SK-N-SH (cell line): Measurements from ENCODE around the gene BLID. TPM values are rescaled to one million over a fixed set of nuclear protein-coding genes. Genes with fewer than 3 reads are reported as not detected.

Experiments used
- CTCF ChIA-PET: fragments of 300-600, 350-600 bp; formaldehyde crosslinking; extraction: SDS; loops from one replicate; lab custom pipeline; 2021; lab: Yijun Ruan, JAX
- POLR2A ChIA-PET: fragments of 350-600 bp; sonication (Branson Sonifier 250); formaldehyde crosslinking; extraction: SDS; loops from one replicate; lab custom pipeline; 2020; ENCODE audit warnings: antibody characterized with exemption, inconsistent platforms; lab: Yijun Ruan, JAX
- DNase-seq: peaks from one replicate; pipeline ENCODE4 v3.0.0; 2012
- H2AFZ ChIP-seq: fragments of 200-600 bp; sonication (generic); 2 replicates; pipeline ENCODE4 v1.8.1; 2016; ENCODE audit warnings: antibody characterized with exemption, mild to moderate bottlenecking, low read depth
- H3F3A ChIP-seq: fragments of 200-600 bp; sonication (generic); replicated peaks from 2 replicates; pipeline ENCODE3; 2016; ENCODE audit warnings: antibody characterized with exemption, mild to moderate bottlenecking; ENCODE audit not compliant: insufficient read depth
- H3K27ac ChIP-seq, 2 experiments: fragments of 200-500 bp in 1 of 2; fragments of 200-600 bp in 1 of 2; sonication (Bioruptor generic) in 1 of 2; sonication (generic), shearing (Covaris generic) in 1 of 2; 2 replicates each; pipeline versions ENCODE4 v1.5.1 to v1.6.1; 2014 to 2016; ENCODE audit warnings: low read depth in 2 of 2, inconsistent platforms in 1 of 2, low read length in 1 of 2, mild to moderate bottlenecking in 1 of 2, mixed read lengths in 1 of 2
- H3K27me3 ChIP-seq: fragments of 200-600 bp; sonication (generic), shearing (Covaris generic); 2 replicates; pipeline ENCODE4 v1.6.1; 2016; ENCODE audit warnings: mixed run types; ENCODE audit not compliant: insufficient read depth
- H3K36me3 ChIP-seq, 2 experiments: fragments of 200-500 bp in 1 of 2; fragments of 200-600 bp in 1 of 2; sonication (Bioruptor generic) in 1 of 2; sonication (generic) in 1 of 2; replicated peaks in 1 of 2; 2 replicates each; pipeline versions ENCODE3 to v1.5.1; 2014 to 2016; ENCODE audit warnings: low read length in 1 of 2, mild to moderate bottlenecking in 1 of 2; ENCODE audit not compliant: insufficient read depth in 2 of 2, control insufficient read depth in 1 of 2
- H3K4me1 ChIP-seq, 2 experiments: fragments of 200-500 bp in 1 of 2; fragments of 200-600 bp in 1 of 2; sonication (Bioruptor generic) in 1 of 2; sonication (generic), shearing (Covaris generic) in 1 of 2; 2 replicates each; pipeline versions ENCODE4 v1.5.1 to v1.6.1; 2014 to 2016; ENCODE audit warnings: low read depth in 1 of 2, low read length in 1 of 2, mixed run types in 1 of 2; ENCODE audit not compliant: insufficient read depth in 2 of 2, control insufficient read depth in 1 of 2
- H3K4me2 ChIP-seq: fragments of 200-600 bp; sonication (generic), shearing (Covaris generic); 2 replicates; pipeline ENCODE4 v1.6.1; 2017; ENCODE audit warnings: mixed run types
- H3K4me3 ChIP-seq, 2 experiments: fragments of 200-500 bp in 1 of 2; fragments of 200-600 bp in 1 of 2; sonication (Bioruptor generic) in 1 of 2; sonication (generic), shearing (Covaris generic) in 1 of 2; 2 replicates each; pipeline versions ENCODE4 v1.5.1 to v1.8.1; 2014 to 2016; ENCODE audit warnings: low read depth in 2 of 2, inconsistent platforms in 1 of 2, low read length in 1 of 2, mild to moderate bottlenecking in 1 of 2, mixed read lengths in 1 of 2, moderate library complexity in 1 of 2
- H3K79me2 ChIP-seq: fragments of 200-600 bp; sonication (generic); 2 replicates; pipeline ENCODE4 v1.8.1; 2017; ENCODE audit warnings: mild to moderate bottlenecking; ENCODE audit not compliant: insufficient read depth
- H3K9ac ChIP-seq: fragments of 200-600 bp; sonication (generic); 2 replicates; pipeline ENCODE4 v1.6.1; 2017; ENCODE audit warnings: mixed run types
- H3K9me2 ChIP-seq: fragments of 200-600 bp; sonication (generic); 2 replicates; pipeline ENCODE4 v1.6.1; 2017; ENCODE audit warnings: mixed run types
- H3K9me3 ChIP-seq: fragments of 200-600 bp; sonication (generic); 2 replicates; pipeline ENCODE4 v1.6.1; 2017; ENCODE audit warnings: mixed run types, mild to moderate bottlenecking, moderate library complexity
- H4K20me1 ChIP-seq: fragments of 200-600 bp; sonication (generic); 2 replicates; pipeline ENCODE4 v1.6.1; 2017; ENCODE audit warnings: mild to moderate bottlenecking, mixed run types; ENCODE audit not compliant: insufficient read depth
- FOSL2 ChIP-seq: IDR thresholded peaks from 2 replicates; pipeline ENCODE4 v1.4.0; 2012; ENCODE audit warnings: low read depth, mild to moderate bottlenecking, moderate library complexity, borderline replicate concordance
- MEF2A ChIP-seq: IDR thresholded peaks from 2 replicates; pipeline ENCODE4 v1.4.0; 2012; ENCODE audit warnings: low read depth, borderline replicate concordance
- POLR2AphosphoS5 ChIP-seq: IDR thresholded peaks from 2 replicates; pipeline ENCODE4 v1.6.1; 2012; ENCODE audit warnings: low read depth, low read length
- RAD21 ChIP-seq: IDR thresholded peaks from 2 replicates; pipeline ENCODE4 v1.6.1; 2012; ENCODE audit warnings: mild to moderate bottlenecking, low read length
- RFX5 ChIP-seq: IDR thresholded peaks from 2 replicates; pipeline ENCODE4 v1.6.1; 2012; ENCODE audit warnings: mild to moderate bottlenecking, improper control_type of control experiment, low read length
- RXRA ChIP-seq: IDR thresholded peaks from 2 replicates; pipeline ENCODE4 v1.4.0; 2012; ENCODE audit warnings: low read depth, mild to moderate bottlenecking, borderline replicate concordance
- SMC3 ChIP-seq: IDR thresholded peaks from 2 replicates; pipeline ENCODE4 v1.6.1; 2012; ENCODE audit warnings: low read depth, low read length, improper control_type of control experiment
- TEAD4 ChIP-seq: IDR thresholded peaks from 2 replicates; pipeline ENCODE4 v1.4.0; 2012; ENCODE audit warnings: mild to moderate bottlenecking, borderline replicate concordance; ENCODE audit not compliant: insufficient read depth
- YY1 ChIP-seq: IDR thresholded peaks from 2 replicates; pipeline ENCODE4 v1.4.0; 2012; ENCODE audit warnings: low read depth, mild to moderate bottlenecking
- WGBS: methylation state at CpG from one replicate; pipeline ENCODE4 v1.1.6; 2017; ENCODE audit warnings: low lambda C conversion rate; 5-methylcytosine and 5-hydroxymethylcytosine counted together
- polyA plus RNA-seq, 3 experiments: library from polyadenylated mRNA; depleted of rRNA; stranded (reverse); fragments of >200 nt; gene quantifications; 2 replicates each; pipeline ENCODE4 v1.2.3, GENCODE V29; 2012
- TF ChIP-seq, protein P1 (sequence below): fragments of 150-350 bp; IDR thresholded peaks from 2 replicates; pipeline ENCODE4 v1.6.1; 2017; ENCODE audit warnings: antibody characterized with exemption, low read length, low read depth, borderline replicate concordance
- TF ChIP-seq, protein P2 (sequence below): IDR thresholded peaks from 2 replicates; pipeline ENCODE4 v1.4.0; 2012; ENCODE audit warnings: low read depth, borderline replicate concordance
- TF ChIP-seq, protein P3 (sequence below): fragments of 200-600 bp; sonication (generic); IDR thresholded peaks from 2 replicates; pipeline ENCODE4 v1.6.1; 2017; ENCODE audit warnings: antibody characterized with exemption, mild to moderate bottlenecking, moderate library complexity
- TF ChIP-seq, protein P4 (sequence below): IDR thresholded peaks from 2 replicates; pipeline ENCODE4; 2012

BLID gene
- polyA plus RNA-seq, 1 of the 3 experiments (the other 2 are of a cell fraction) = not detected

DNA sequence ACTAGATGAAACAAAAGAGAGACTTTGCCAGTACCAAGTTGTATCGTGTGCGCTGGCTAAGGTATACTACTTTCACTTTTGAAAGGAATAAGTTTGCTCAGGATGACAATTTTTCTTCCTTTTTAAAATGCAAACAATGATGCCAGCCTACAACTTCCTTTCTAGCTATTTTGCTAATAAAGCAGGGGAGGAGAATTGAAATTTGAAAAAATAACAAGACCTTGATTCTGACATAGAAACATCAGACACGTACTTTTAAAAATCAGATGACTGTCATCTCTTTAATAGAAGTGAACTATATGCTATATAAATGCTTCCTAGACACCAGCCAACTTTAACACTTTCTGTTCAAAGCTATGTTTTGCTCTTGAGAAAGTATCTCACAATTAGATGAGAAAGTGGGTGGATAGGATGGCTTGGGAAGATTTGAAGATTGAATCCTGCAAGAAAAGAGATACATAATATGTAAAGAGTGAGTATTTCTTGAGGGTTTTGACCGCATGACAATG, 41.7 kb upstream of the BLID start:
- Histone ChIP-seq H3F3A (peaks cover 63% of the 10 kb centered on the region), H3K9me3 (no peaks in the 10 kb centered on the region), H3K9me2 (no peaks in the 10 kb centered on the region), H3K4me2 (peak overlapping the region; percentile 75), H3K27ac (peak overlapping the region; percentile 50 to 87), H2AFZ (no peak overlapping the region), H3K9ac (peak overlapping the region; percentile 34; the same call in 1 of the 2 replicates), H3K27me3 (no peaks in the 10 kb centered on the region), H4K20me1 (peaks cover 95% of the 10 kb centered on the region), H3K79me2 (peaks cover 100% of the 10 kb centered on the region), H3K4me3 (peak overlapping the region; percentile 26 to 36; a peak in 3 of 4 replicates), H3K4me1 (peaks cover 17 to 63% of the 10 kb centered on the region in 2 experiments; a peak in 3 of 4 replicates), H3K36me3 (peaks cover 7 to 80% of the 10 kb centered on the region in 2 experiments)
- ChIA-PET POLR2A (no interaction called here), CTCF (no interaction called here)
- WGBS = 70% methylated on average over 4 of the region's 4 CpGs
- DNase-seq = no peak
- TF ChIP-seq TEAD4 = no peak
- no peak for TF ChIP-seq RAD21
- TF ChIP-seq, protein P1, sequence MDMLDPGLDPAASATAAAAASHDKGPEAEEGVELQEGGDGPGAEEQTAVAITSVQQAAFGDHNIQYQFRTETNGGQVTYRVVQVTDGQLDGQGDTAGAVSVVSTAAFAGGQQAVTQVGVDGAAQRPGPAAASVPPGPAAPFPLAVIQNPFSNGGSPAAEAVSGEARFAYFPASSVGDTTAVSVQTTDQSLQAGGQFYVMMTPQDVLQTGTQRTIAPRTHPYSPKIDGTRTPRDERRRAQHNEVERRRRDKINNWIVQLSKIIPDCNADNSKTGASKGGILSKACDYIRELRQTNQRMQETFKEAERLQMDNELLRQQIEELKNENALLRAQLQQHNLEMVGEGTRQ = no peak
- TF ChIP-seq FOSL2 = no peak
- TF ChIP-seq, protein P2, sequence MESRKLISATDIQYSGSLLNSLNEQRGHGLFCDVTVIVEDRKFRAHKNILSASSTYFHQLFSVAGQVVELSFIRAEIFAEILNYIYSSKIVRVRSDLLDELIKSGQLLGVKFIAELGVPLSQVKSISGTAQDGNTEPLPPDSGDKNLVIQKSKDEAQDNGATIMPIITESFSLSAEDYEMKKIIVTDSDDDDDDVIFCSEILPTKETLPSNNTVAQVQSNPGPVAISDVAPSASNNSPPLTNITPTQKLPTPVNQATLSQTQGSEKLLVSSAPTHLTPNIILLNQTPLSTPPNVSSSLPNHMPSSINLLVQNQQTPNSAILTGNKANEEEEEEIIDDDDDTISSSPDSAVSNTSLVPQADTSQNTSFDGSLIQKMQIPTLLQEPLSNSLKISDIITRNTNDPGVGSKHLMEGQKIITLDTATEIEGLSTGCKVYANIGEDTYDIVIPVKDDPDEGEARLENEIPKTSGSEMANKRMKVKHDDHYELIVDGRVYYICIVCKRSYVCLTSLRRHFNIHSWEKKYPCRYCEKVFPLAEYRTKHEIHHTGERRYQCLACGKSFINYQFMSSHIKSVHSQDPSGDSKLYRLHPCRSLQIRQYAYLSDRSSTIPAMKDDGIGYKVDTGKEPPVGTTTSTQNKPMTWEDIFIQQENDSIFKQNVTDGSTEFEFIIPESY = no peak
- TF ChIP-seq, protein P3, sequence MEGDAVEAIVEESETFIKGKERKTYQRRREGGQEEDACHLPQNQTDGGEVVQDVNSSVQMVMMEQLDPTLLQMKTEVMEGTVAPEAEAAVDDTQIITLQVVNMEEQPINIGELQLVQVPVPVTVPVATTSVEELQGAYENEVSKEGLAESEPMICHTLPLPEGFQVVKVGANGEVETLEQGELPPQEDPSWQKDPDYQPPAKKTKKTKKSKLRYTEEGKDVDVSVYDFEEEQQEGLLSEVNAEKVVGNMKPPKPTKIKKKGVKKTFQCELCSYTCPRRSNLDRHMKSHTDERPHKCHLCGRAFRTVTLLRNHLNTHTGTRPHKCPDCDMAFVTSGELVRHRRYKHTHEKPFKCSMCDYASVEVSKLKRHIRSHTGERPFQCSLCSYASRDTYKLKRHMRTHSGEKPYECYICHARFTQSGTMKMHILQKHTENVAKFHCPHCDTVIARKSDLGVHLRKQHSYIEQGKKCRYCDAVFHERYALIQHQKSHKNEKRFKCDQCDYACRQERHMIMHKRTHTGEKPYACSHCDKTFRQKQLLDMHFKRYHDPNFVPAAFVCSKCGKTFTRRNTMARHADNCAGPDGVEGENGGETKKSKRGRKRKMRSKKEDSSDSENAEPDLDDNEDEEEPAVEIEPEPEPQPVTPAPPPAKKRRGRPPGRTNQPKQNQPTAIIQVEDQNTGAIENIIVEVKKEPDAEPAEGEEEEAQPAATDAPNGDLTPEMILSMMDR = no peak
- no peak for TF ChIP-seq MEF2A
- TF ChIP-seq POLR2AphosphoS5 = no peak; the same call in 1 of the 2 replicates
- no peak for TF ChIP-seq SMC3

DNA sequence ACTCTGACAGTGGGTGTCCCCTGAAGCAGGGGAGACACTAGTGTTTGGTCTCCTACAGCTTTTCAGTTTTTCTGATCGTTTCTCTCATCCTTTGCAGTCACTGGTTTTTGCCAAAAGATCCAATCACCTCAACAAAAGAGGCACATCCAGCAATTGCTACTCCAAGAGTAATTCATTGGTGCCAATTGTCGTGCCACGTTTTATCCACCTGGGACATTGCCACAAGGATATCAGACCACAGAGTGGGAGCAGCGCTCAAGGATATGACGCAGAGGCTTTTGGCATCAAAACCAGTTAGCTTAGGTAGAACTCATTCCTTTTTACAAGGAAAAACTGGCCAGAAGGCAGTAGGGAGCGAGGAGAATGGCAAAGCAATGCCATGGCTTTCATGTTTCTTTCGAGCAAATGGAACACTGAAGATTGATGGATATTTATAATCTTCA, 40.9 kb upstream of the BLID start:
- Histone ChIP-seq H3K27ac (peak overlapping the region; percentile 47 to 87), H3K4me2 (peak overlapping the region; percentile 75), H3K9me3 (no peaks in the 10 kb centered on the region), H4K20me1 (peaks cover 95% of the 10 kb centered on the region), H3K4me1 (peaks cover 17 to 63% of the 10 kb centered on the region in 2 experiments; a peak in 3 of 4 replicates), H3K4me3 (peak overlapping the region in 1 of 2 experiments; percentile 36; a peak in 2 of 4 replicates), H3F3A (peaks cover 67% of the 10 kb centered on the region), H3K27me3 (no peaks in the 10 kb centered on the region), H2AFZ (no peak overlapping the region)
- POLR2A ChIA-PET = no interaction called here
- TF ChIP-seq, protein P2 = no peak
- TF ChIP-seq YY1 = no peak
- TF ChIP-seq RFX5 = no peak
- TF ChIP-seq, protein P4, sequence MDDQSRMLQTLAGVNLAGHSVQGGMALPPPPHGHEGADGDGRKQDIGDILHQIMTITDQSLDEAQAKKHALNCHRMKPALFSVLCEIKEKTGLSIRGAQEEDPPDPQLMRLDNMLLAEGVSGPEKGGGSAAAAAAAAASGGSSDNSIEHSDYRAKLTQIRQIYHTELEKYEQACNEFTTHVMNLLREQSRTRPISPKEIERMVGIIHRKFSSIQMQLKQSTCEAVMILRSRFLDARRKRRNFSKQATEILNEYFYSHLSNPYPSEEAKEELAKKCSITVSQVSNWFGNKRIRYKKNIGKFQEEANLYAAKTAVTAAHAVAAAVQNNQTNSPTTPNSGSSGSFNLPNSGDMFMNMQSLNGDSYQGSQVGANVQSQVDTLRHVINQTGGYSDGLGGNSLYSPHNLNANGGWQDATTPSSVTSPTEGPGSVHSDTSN = no peak
- no peak for TF ChIP-seq RXRA
- TF ChIP-seq, all 33 proteins: peak for 0
- Histone ChIP-seq H3K36me3 (peaks cover 7 to 81% of the 10 kb centered on the region in 2 experiments), H3K9me2 (no peaks in the 10 kb centered on the region), H3K79me2 (peaks cover 100% of the 10 kb centered on the region), H3K9ac (no peak overlapping the region)
- DNase-seq = no peak
- WGBS = 93% methylated on average over 7 of the region's 7 CpGs
- CTCF ChIA-PET = no interaction called here
